HG03571 (cell line): ENCODE results near the gene HNF1A.
"Not testable (repeated sequence)": the region's sequence is repeated elsewhere in the genome, so short reads cannot be mapped to it uniquely, and the experiment has no call there.

ENCODE experiments used
- ATAC-seq: cut with Tn5 transposase; IDR thresholded peaks from one replicate; pipeline ENCODE4 v1.9.1; 2021; ENCODE audit not compliant: unreplicated experiment

Gene HNF1A, protein sequence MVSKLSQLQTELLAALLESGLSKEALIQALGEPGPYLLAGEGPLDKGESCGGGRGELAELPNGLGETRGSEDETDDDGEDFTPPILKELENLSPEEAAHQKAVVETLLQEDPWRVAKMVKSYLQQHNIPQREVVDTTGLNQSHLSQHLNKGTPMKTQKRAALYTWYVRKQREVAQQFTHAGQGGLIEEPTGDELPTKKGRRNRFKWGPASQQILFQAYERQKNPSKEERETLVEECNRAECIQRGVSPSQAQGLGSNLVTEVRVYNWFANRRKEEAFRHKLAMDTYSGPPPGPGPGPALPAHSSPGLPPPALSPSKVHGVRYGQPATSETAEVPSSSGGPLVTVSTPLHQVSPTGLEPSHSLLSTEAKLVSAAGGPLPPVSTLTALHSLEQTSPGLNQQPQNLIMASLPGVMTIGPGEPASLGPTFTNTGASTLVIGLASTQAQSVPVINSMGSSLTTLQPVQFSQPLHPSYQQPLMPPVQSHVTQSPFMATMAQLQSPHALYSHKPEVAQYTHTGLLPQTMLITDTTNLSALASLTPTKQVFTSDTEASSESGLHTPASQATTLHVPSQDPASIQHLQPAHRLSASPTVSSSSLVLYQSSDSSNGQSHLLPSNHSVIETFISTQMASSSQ

GRCh38 chr12:120978296-120979219, at the start of gene HNF1A:
Gene HNF1A (plus strand): TSS chr12:120978543. CDS start chr12:120978769, 226 bp downstream.
- ATAC-seq: no peak

GRCh38 chr12:120928864-120929652, 49.3 kb upstream of the HNF1A start:
- ATAC-seq: no peak

DNA sequence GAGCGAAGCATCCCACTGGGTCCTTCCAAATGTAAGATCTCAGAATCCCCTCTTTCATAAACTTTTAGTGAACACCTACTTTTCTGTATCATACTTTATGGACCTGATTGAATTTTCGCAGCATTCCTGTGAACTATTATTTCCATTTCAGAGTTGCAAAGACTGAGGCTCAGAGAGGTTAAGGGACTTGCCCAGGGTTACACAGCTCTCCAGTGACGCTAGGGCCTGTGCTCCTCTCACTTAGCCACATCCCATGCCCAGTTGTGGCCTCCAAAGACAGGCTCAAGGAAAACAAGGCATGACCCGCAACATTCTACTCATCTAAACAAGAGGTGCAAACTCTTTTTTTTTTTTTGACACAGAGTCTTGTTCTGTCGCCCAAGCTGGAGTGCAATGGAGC, 48.3 kb upstream of the HNF1A start:
- no peak for ATAC-seq

GRCh38 chr12:120932058-120932457, 46.3 kb upstream of the HNF1A start:
- no peak for ATAC-seq

DNA sequence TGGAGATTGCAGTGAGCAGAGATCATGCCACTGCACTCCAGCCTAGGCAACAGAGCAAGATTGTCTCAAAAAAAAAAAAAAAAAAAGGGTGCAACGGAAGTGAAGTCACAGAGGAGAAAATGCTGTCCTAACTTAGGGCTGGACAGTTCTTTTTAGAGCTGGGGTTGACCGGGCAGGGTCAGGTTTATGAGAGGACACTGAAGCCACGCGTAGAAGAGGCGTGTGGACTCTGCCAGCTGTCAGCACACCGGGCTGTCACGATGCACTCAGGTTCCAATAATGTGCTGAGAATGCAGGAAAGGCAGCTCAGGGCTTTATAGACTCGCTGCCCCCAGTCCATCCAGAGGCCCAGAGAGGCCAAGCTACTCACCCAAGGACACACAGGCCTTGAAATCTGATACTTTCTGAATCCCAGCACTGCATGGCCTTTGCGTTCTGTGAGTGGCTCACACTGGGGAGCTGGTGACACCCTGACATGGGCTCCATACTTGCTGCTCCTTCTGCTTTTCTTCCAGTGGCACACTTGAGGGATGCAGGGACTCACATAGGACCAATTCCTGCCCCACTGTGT, 45.3 kb upstream of the HNF1A start:
- ATAC-seq: no peak

DNA sequence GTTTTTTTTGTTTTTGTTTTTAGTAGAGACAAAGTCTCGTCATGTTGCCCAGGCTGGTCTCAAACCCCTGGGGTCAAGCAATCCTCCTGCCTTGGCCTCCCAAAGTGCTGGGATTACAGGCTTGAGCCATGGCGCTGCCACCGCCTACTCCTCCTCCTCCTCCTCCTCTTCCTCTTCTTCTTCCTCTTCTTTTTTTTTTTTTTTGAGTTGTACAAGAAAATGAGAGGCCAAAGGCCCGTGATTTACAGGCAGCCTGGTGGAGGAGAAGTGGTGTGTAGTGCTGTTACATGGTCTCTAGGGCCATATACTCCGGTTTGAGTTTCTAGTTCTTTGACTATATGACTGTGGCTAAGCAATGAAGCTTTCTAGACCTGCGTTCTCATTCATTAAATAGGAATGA, 44.6 kb upstream of the HNF1A start:
- ATAC-seq: no peak

DNA sequence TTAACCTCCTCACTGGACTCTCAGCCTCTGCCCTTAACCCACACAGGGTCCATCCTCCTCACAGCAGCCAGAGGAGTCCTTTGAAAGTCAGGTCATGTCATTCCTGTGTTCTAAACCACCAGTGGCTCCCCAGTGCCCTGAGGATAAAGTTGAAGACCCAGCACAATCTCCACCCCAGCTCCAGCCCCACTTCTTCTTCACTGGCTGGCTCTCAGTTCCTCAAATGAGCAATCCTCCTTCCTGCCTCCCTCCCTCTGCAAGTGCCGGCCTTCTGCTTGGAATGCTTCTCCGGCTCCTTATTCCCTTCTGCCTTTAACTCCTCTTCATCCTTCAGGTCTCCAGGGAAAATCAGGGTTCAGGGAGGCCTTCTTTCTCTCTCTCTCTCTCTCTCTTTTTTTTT, 42.1 kb upstream of the HNF1A start:
- no peak for ATAC-seq

GRCh38 chr12:120938496-120938895, 39.8 kb upstream of the HNF1A start:
- ATAC-seq: no peak

- ATAC-seq: no peak
Observed at GRCh38 chr12:120939523-120939922, 38.8 kb upstream of the HNF1A start.

DNA sequence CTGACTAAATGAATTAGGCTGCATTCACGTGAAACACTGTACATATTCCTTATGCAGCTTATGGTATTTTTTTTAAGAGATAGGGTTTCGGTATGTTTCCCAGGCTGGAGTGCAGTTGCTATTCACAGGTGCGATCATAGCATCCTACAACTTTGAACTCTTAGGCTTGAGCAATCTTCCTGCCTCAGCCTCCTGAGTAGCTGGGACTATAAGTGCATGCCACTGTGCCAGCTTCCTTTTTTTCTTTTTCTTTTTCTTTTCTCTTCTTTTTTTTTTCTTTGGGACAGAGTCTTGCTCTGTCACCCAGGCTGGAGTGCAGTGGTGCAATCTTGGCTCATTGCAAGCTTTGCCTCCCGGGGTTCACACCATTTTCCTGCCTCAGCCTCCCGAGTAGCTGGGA, 38.3 kb upstream of the HNF1A start:
- ATAC-seq: no peak

- ATAC-seq: no peak
Observed at GRCh38 chr12:120940799-120941198, 37.5 kb upstream of the HNF1A start.

DNA sequence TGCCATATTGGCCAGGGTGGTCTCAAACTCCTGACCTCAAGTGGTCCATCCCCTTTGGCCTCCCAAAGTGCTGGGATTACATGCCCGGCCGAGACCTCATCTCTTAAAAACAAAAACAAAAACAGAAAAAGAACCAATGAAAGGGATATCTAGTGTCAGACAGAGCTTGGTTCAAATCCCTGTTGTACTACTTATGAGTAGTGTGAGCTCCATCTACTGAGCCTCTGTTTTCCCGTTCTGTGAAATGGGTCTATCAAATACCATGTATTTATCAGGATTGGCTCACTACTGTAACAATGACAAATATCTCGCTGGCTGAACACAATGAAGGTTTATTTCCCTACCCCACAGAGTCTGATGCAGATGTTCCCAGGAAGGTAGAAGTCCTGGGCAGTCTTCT, 36.9 kb upstream of the HNF1A start:
- no peak for ATAC-seq

DNA sequence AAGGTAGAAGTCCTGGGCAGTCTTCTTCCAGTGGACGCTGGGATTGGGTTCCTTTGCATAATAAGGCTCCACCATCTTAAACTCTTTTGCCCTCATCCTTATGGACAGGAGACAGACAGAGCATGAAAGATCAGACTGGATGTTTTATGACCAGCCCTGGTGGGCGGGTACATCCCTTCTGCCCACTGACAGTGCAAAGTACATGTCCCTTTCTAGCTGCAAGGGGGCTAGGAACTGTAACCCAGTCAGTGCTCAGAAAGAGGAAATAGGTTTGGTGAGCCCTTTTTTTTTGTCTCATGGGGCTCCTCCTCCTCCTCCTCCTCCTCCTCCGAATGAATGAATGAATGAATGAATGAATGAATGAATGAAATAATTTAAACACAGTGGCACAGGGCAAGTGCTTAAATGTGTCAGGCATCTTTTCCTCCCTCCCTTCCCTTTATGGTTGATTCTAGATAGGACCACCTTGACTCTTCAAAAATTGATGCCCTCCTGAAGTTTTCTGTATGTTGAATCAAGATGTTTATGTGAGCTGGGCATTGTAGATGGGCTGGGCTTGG, 36.4 kb upstream of the HNF1A start:
- no peak for ATAC-seq

DNA sequence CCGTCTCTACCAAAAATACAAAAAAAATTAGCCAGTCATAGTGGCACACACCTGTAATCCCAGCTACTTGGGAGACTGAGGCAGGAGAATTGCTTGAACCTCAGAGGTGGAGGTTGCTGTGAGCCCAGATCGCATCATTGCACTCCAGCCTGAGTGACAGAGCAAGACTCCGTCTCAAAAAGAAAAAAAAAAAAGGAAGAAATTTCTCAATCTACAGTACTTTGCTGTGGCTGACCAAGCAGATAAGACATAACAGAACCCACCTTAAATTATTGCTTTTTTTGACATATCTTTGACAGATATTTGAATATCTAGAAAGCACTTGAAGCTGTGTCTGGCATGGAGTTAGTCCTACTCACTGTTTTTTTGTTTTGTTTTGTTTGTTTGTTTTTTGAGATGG, 34.9 kb upstream of the HNF1A start:
- ATAC-seq: no peak

DNA sequence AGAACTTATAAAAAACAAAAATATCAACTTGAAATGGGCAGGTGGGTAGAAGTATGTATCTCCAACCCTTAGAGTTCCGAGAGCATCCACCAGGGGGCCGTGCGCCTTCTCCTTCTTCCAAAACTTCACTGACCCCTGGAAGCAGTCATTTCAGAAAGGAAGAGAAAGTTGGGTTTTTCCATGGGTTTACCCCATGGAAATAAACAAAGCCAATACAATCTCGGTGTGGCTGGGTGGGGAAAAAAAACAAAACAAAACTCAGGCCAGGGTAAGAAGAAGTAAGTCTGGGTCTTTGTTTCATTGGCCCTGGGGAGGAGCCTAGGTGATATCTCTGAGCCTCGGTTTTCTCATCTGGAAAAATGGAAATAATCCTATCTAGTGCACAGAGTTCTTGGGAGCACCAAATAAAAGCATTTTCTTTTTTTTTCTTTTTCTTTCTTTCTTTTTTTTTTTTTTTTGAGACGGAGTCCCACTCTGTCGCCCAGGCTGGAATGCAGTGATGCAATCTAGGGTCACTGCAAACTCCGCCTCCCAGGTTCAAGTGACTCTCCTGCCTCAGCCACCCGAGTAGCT, 33.6 kb upstream of the HNF1A start:
- no peak for ATAC-seq

DNA sequence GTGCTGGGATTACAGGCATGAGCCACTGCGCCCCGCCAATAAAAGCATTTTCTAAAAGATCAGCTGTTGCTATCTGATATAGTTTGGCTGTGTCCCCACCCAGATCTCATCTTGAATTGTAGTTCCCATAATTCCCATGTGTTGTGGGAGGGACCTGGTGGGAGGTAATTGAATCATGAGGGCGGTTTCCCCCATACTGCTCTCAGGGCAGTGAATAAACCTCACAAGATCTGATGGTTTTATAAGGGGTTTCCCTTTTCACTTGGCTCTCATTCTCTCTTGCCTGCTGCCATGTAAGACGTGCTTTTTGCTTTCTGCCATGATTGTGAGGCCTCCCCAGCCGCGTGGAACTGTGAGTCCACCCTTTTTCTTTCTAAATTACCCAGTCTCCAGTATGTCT, 32.8 kb upstream of the HNF1A start:
- not testable (repeated sequence) for ATAC-seq

- not testable (repeated sequence) for ATAC-seq
Observed at GRCh38 chr12:120950260-120950799, 28.0 kb upstream of the HNF1A start.

DNA sequence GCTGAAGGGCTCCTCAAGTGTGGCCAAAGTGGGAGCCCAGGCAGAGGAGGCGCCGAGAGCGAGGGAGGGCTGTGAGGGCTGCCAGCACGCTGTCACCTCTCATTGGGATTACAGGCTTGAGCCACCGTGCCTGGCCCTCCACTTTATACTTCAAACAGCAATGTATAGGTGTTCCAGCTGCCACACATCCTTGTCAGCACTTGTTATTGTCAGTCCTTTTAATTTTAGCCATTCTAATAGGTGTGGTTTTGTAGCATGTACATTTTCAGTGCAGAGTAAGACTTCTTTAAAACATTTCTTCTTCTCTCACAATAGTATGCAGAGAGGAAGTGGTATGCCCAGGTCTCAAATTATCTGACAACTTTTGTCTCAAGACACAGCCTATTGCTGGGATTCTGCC, 27.5 kb upstream of the HNF1A start:
- no peak for ATAC-seq

DNA sequence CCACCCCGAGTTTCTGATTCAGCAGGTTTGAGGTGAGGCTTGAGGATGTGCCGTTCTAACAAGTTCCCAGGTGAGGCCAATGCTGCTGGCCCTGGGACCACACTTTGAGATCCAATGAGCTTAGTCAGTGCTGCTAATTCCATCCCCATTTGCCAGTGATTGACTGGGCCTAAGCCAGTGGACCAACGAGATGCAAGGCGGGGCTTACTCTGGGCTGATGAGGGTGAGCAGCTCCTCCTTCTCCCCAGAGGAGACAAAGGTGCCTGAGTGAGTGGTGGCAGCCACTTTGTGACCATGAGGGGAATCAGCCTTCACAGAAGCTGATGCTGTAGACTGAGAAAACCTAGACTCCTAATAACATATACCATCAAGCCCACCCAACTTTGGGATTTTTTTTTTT, 23.1 kb upstream of the HNF1A start:
- no peak for ATAC-seq
